ENCODE data around the gene MBOAT2.

MBOAT2 gene

GRCh38 chr2:8850845-8851487 is 152.5 kb downstream of the MBOAT2 start:
- no peak for DNase-seq

DNA sequence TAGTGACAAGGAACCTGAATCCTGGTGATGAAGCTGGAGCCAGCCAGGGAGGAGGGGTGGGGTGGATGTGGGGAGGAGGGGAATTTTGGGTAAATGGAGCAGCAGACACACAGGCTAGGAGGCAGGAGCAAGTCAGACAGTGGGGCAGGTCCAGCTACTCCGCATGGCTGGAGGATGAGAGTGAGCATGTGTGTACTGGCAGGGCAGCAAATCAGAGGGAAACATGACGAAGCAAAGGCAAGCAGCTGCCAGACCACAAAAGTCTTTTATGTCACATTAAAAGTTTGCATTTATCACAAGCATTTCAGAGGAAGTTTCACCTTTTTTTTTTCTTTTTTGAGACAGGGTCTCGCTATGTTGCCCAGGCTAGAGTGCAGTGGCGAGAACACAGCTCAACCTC is 154.2 kb downstream of the MBOAT2 start:
- DNase-seq = no peak

DNA sequence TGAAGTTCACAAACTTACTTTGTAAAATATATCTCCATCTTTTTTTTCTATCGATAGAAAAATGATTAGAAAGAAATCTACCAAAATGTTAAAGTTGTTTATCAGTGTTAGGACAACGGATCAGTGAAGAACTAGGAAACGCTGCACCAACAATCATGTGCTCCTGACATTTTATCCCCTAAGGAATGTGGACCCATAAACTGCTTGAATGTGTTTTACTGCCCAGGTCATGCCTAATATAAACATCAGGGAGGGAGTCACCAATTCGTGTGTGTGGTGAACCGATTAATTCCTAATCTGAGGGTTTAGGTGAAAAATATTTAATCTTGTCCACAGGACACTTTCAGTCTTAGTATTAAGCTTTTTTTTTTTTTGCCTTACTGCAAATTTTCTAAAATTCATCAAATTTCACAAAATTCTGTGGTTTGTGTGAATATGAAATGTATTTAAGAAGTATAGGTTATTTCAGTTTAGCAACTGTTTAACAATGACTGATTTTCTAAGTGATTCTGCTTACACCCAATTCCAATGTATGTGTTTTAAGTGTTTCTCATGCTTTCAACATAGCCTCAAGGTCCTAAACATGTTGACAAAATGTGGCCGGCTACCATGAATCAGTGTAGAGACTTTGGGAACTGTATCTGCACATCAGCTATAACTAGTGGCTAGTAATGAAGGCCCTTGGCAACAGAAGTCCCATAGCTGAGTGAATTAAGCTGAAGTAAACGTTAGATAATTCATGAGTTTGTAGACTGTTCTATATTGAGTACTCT is 155.0 kb downstream of the MBOAT2 start:
- DNase-seq = no peak

GRCh38 chr2:8847400-8847799 is 156.1 kb downstream of the MBOAT2 start:
- no peak for DNase-seq

- no peak for DNase-seq
These were observed 161.6 kb downstream of the MBOAT2 start for GRCh38 chr2:8841932-8842331.

DNA sequence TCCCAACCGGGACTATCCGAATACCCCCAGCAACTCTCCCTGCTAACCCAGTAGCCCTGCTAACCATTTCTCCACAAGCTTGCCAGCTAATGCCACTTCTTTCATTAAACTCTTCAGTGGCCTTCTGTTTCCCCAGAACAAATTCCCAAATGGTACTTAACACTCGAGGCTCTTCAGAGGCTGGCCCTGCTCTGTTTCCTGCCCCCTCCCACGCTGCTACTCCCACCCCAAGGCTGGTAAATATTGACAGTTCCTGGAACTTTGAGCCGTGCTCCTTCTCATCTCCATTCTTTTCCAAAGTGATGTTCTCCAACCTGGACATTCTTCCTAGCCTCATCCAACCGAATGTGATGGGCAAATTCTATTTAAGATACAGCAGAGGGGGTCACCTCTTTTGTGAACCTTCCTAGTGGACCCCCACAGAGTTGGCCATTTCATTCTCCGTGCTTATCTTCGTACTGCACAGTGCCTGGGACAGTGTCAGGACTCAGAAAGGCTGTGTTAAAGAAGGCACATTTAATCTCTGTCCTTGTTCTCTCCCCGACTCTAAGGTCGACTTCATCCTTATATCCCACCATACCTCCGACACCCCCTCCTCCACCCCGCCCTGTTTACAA is 162.9 kb downstream of the MBOAT2 start:
- DNase-seq = no peak

GRCh38 chr2:8839189-8839965 is 164.1 kb downstream of the MBOAT2 start:
- no peak for DNase-seq

GRCh38 chr2:8837795-8838140 is 165.7 kb downstream of the MBOAT2 start:
- DNase-seq = no peak

GRCh38 chr2:8836971-8837794 is 166.3 kb downstream of the MBOAT2 start, which contains the start of gene KIDINS220:
TSS of gene KIDINS220 (minus strand) at chr2:8837613. CDS start at chr2:8827093, 10,520 bp downstream.
- no peak for DNase-seq

DNA sequence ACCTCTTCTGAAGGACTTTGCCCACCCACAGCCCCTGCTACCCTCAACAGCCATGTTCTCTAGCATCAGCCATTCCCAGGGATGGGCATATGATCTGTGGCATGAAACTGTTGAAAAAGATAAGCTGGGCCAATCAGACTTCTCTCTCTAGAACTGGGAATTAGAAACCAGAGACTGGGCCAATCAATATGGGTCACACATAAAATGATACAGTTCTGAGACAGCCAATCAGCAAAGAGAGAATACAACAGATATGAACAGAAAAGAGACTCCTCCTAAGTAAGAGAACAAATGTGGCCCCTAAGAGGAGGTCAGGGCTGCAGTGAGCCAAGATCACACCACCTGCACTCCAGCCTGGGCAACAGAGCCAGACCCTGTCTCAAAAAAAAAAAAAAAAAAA is 168.2 kb downstream of the MBOAT2 start:
- DNase-seq = no peak

- no peak for DNase-seq
These were observed 169.6 kb downstream of the MBOAT2 start for GRCh38 chr2:8833853-8834252.

DNA sequence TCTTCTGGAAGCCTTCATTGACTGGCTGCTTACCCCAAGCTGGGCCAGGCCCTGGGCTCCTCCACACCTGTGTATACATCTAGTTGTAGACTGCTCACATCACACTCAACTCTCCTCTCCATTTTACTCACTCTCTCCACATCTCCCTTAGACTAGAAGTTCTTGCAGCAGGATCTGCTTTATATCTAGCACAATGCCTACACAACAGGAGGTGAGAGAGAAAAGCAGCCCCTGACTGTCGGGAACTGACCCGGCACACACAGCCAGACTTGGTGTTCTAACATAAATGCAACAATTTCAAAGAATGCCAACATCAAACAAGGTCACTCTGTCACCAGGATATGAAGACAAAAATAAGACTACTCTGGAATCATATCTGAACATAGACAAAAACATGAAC is 172.0 kb downstream of the MBOAT2 start:
- DNase-seq = no peak

DNA sequence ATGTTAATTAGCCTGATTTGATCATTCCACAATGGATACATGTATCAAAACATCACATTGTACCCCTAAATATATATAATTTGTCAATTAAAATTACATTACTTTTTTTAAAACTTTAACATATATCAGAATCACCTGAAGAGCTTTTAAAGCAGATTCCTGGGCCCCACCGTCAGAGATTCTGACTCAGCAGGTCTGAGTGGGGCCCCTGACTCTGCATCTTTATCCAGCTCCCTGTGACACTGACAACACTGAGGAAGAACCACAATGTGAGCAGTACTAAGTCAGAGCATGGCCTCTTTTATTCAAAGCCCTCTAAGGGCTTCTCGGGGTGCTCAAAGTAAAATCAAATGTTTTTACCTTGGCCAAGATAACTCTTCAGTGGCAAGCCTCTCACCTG is 175.8 kb downstream of the MBOAT2 start:
- DNase-seq = no peak

DNA sequence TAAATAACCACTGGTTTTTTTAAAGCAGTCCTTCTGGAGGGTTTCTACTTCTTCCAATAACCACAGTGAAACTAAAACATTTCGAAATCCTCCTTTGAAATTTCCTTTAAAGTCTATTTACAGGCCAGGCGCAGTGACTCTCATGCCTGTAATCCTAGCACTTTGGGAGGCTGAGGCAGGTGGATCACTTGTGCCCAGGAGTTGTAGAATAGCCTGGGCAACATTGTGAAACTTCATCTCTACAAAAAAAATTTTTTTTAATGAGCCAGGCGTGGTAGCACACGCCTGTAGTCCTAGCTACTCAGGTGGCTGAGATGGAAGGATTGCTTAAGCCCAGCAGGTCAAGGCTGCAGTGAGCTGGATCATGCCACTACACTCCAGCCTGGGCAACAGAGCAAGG is 181.3 kb downstream of the MBOAT2 start:
- no peak for DNase-seq

- no peak for DNase-seq
These were observed 181.9 kb downstream of the MBOAT2 start for GRCh38 chr2:8821276-8822217.

GRCh38 chr2:8819948-8820347 is 183.5 kb downstream of the MBOAT2 start:
- DNase-seq = no peak

DNA sequence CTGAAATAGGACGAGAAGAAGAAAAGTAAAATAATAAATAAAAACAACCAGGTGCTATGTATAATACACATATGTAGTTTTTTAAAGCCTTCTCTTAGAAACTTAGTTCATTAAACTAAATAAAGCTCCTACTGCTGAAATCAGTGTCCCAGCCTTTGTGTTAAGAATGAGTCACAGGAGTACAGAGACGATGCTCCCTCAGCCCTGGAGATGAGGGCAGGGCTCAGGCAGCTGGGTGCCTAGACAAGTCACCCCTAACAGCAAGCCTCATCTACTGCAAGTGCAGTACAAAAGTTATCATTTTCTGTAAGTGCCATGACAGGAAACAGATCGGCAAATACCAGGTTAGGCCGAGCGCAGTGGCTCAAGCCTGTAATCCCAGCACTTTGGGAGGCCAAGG is 184.3 kb downstream of the MBOAT2 start:
- DNase-seq = no peak

DNA sequence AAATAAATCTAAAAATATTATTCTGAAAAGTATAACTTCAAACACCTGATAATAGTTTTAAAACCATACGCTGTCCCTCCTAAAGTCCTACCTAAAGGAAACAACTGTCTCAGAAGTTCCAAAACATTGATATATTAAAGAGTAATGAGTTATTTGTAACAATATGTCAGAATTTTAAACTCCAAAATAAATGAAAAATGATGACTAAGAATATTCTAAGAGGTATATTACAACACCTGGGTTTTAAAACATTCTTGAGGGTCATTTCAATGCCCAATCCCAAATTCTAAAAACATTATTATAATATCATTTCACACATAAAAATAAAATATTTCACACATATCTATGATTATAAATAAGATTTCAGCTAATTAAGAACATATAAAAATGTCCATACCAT is 186.3 kb downstream of the MBOAT2 start:
- DNase-seq = no peak

- DNase-seq = no peak
These were observed 196.4 kb downstream of the MBOAT2 start for GRCh38 chr2:8806885-8807704.
